Mesendoderm (in vitro differentiated cells): ENCODE measurements around the gene YY1.
"Not testable (repeated sequence)": the region's sequence is repeated elsewhere in the genome, so short reads cannot be mapped to it uniquely, and the experiment has no call there.

Source experiments
- DNase-seq: peaks from one replicate; pipeline ENCODE4 v3.0.0; 2013
- H2AK5ac ChIP-seq: 2 replicates; pipeline ENCODE4 v1.6.1; 2013; ENCODE audit warnings: low read length, inconsistent platforms
- H2BK120ac ChIP-seq: 2 replicates; pipeline ENCODE4 v1.6.1; 2013; ENCODE audit warnings: low read depth, mild to moderate bottlenecking, low read length, moderate library complexity, mixed read lengths
- H2BK15ac ChIP-seq: replicated peaks from 2 replicates; pipeline ENCODE4 v1.6.1; 2013; ENCODE audit warnings: low read depth, mild to moderate bottlenecking, moderate library complexity
- H2BK5ac ChIP-seq: 2 replicates; pipeline ENCODE4 v1.6.1; 2013; ENCODE audit warnings: low read length, inconsistent platforms
- H3K18ac ChIP-seq: 2 replicates; pipeline ENCODE4 v1.6.1; 2013; ENCODE audit warnings: mild to moderate bottlenecking, low read length, mixed read lengths
- H3K23ac ChIP-seq: one replicate; pipeline ENCODE4 v1.6.1; 2013; ENCODE audit warnings: low read length
- H3K27ac ChIP-seq: 2 replicates; pipeline ENCODE4 v1.5.1; 2013; ENCODE audit warnings: low read depth, mild to moderate bottlenecking, inconsistent platforms, low read length, moderate library complexity
- H3K27me3 ChIP-seq: 2 replicates; pipeline ENCODE4 v1.6.1; 2013; ENCODE audit warnings: low read length, control low read depth, mild to moderate bottlenecking, inconsistent platforms; ENCODE audit not compliant: insufficient read depth, poor library complexity
- H3K36me3 ChIP-seq: 2 replicates; pipeline ENCODE4 v1.6.1; 2013; ENCODE audit warnings: low read length, inconsistent platforms; ENCODE audit not compliant: control insufficient read depth, insufficient read depth
- H3K4ac ChIP-seq: one replicate; pipeline ENCODE4 v1.6.1; 2013; ENCODE audit warnings: low read depth, mild to moderate bottlenecking, low read length, moderate library complexity
- H3K4me1 ChIP-seq: 2 replicates; pipeline ENCODE4 v1.6.1; 2013; ENCODE audit warnings: low read depth, low read length, inconsistent platforms; ENCODE audit not compliant: control insufficient read depth
- H3K4me2 ChIP-seq: 2 replicates; pipeline ENCODE4 v1.6.1; 2013; ENCODE audit warnings: low read length
- H3K4me3 ChIP-seq: 2 replicates; pipeline ENCODE4 v1.5.1; 2013; ENCODE audit warnings: mild to moderate bottlenecking, low read length
- H3K56ac ChIP-seq: one replicate; pipeline ENCODE4 v1.6.1; 2013; ENCODE audit warnings: low read length
- H3K79me1 ChIP-seq: 2 replicates; pipeline ENCODE4 v1.6.1; 2013; ENCODE audit warnings: low read length, inconsistent platforms
- H3K79me2 ChIP-seq: 2 replicates; pipeline ENCODE4 v1.6.1; 2013; ENCODE audit warnings: mild to moderate bottlenecking, low read length; ENCODE audit not compliant: control insufficient read depth, insufficient read depth
- H3K9ac ChIP-seq: 2 replicates; pipeline ENCODE4 v1.6.1; 2013; ENCODE audit warnings: low read length, inconsistent platforms
- H4K5ac ChIP-seq: one replicate; pipeline ENCODE4 v1.6.1; 2013; ENCODE audit warnings: low read length
- H4K8ac ChIP-seq: one replicate; pipeline ENCODE4 v1.6.1; 2013; ENCODE audit warnings: low read depth, mild to moderate bottlenecking, control low read depth, low read length, moderate library complexity
- WGBS: extraction: QIAGEN DNeasy Blood & Tissue Kit; methylation state at CpG from one replicate; pipeline ENCODE4 v1.1.7; 2013; ENCODE audit warnings: low lambda C conversion rate, missing lambda C conversion rate; ENCODE audit not compliant: insufficient coverage; ENCODE audit errors: extremely low coverage; 5-methylcytosine and 5-hydroxymethylcytosine counted together

Gene YY1

DNA sequence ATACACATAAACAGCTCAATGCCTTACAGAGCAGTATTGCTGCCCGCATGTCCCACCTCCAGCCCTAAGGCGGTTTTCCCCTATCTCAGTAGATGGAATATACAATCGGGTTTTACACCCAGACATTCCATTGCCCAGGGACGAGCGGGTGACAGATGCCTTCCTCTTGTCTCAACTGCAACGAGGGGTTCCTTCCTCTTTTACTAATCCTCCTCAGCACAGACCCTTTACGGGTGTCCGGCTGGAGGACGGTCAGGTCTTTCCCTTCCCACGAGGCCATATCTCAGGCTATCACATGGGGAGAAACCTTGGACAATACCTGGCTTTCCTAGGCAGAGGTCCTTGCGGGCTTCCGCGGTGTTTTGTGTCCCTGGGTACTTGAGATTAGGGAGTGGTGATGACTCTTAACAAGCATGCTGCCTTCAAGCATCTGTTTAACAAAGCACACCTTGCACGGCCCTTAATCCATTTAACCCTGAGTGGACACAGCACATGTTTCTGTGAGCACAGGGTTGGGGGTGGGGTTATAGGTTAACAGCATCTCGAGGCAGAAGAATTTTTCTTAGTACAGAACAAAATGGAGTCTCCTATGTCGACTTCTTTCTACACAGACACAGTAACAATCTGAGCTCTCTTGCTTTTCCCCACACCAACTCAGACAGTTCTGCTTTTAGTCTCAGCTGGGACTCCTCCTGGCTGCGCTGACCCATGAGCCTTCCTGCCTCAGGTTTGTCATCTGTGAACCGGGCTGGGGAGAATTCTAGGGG lies 73.3 kb downstream of the YY1 start:
- H2AK5ac ChIP-seq, H2BK5ac ChIP-seq, H3K4me3 ChIP-seq, H3K27ac ChIP-seq, H3K18ac ChIP-seq, H2BK15ac ChIP-seq, H3K23ac ChIP-seq, H3K4me1 ChIP-seq, H3K9ac ChIP-seq, H3K56ac ChIP-seq, H3K79me2 ChIP-seq, H4K5ac ChIP-seq, H4K8ac ChIP-seq, H3K27me3 ChIP-seq, H3K4me2 ChIP-seq, H2BK120ac ChIP-seq, H3K4ac ChIP-seq, H3K36me3 ChIP-seq, H3K79me1 ChIP-seq: not testable (repeated sequence)
- DNase-seq, result peak; percentile 64
- no CpG with 5 or more reads among the region's 18 CpGs for WGBS

DNA sequence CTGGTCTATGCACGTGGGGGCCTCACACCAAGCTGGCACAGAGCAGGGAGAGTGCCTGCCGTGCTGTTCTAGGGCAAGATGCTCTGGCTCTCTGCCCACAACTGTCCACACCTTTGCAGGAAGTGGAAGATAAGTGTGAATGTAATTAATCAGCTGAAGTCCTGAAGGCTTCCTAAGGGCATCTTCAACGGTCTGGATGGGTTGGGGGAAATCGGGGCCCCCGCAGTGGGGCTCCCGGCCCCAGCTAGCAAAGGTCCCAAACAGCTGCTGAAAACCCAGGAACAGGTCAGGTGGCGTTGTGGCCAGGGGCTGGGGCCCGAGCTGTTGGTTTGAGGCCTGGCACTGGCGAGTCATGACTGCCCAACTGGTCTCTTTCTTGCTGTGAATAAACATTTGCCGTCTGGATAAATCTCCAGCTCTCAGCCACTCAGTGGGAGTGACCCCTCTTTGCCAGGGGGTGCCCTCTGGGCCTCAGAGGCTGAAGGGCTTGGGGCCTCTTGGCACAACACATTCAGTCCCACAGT lies 74.0 kb downstream of the YY1 start:
- Histone ChIP-seq H3K4ac (no peak overlapping the region), H3K4me1 (peaks cover 6% of the 10 kb centered on the region), H3K56ac (no peak overlapping the region), H3K23ac (no peak overlapping the region), H2BK120ac (no peak overlapping the region), H2BK15ac (no peak overlapping the region), H2BK5ac (no peak overlapping the region), H3K79me1 (no peaks in the 10 kb centered on the region), H3K27me3 (no peaks in the 10 kb centered on the region), H2AK5ac (no peak overlapping the region), H3K36me3 (no peaks in the 10 kb centered on the region), H3K4me3 (no peak overlapping the region), H3K27ac (no peak overlapping the region), H3K9ac (no peak overlapping the region), H3K18ac (no peak overlapping the region), H3K79me2 (no peaks in the 10 kb centered on the region), H4K8ac (no peak overlapping the region), H3K4me2 (no peak overlapping the region), H4K5ac (no peak overlapping the region)
- no peak for DNase-seq
- no CpG with 5 or more reads among the region's 10 CpGs for WGBS

DNA sequence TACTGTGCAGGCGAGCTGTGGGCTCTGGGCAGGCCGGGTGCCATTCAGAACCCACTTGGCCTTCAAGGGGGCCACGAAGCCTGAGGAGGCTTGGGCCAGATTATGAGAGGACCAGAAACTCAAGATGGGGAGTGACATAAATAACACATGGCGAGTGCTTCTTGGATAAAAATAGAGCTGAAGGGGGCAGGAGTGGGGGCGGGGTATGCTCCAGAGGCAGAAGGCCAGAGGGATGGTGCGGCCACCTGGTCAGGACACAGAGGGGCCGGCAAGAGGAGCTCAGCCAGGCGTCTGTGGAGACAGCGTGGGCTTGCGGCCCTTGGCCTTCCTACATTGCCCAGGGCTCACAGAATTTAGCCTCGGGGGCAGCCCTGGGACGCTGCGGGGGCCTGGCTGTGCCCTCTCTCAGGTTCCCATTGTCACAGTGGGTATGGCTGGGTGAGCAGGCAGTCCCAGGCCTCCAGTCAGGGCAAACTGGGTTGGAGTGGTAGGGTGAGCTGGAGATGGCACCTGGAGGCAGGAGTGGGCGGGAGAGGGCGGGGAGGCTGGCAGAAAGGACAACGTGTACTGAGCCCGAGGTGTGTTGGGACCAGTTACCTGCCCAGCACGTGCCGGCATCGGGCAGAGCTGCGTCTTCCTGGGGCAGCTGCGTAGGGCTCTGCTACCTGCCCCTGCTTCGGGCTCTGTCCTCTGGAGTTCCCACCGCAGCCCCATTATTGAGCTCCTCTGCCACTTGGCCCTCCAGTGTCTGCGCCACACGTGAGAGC lies 74.7 kb downstream of the YY1 start:
- Histone ChIP-seq H2BK15ac (no peak overlapping the region), H3K4me2 (no peak overlapping the region), H4K8ac (no peak overlapping the region), H3K4me1 (peaks cover 6% of the 10 kb centered on the region), H3K9ac (no peak overlapping the region), H4K5ac (no peak overlapping the region), H3K18ac (no peak overlapping the region), H3K27ac (no peak overlapping the region), H3K4ac (no peak overlapping the region), H2AK5ac (no peak overlapping the region), H3K36me3 (no peaks in the 10 kb centered on the region), H3K79me1 (no peaks in the 10 kb centered on the region), H3K23ac (no peak overlapping the region), H3K4me3 (no peak overlapping the region), H3K56ac (no peak overlapping the region), H3K79me2 (no peaks in the 10 kb centered on the region), H2BK5ac (no peak overlapping the region), H2BK120ac (no peak overlapping the region), H3K27me3 (no peaks in the 10 kb centered on the region)
- DNase-seq, result no peak
- no CpG with 5 or more reads among the region's 26 CpGs for WGBS

DNA sequence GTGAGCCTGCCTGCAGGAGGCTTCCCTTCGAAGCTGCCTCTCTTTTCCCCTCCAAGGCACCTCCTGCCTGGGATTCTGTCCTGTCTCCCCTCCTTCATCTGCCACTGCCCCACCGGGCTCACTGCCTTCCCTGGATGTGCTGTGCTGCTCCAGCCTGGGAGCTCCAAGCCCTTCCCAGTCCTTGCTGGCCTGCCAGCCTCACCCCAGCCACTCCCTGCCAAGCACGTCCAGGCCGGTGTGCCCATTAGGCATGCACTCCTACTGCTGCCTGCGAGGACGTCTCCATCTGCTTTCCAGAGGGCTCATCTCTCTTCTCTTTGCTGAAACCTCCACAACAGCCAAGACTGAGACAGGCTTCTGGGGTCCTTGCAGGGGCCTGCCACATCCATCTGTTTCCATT lies 75.8 kb downstream of the YY1 start:
- WGBS, result no CpG with 5 or more reads among the region's 6 CpGs
- no peaks in the 10 kb centered on the region for H3K79me1 ChIP-seq
- H3K79me2 ChIP-seq, result no peaks in the 10 kb centered on the region
- no peak overlapping the region for H3K56ac ChIP-seq
- H3K9ac ChIP-seq, result no peak overlapping the region
- H3K4me2 ChIP-seq, result no peak overlapping the region
- no peak overlapping the region for H4K8ac ChIP-seq
- no peak overlapping the region for H4K5ac ChIP-seq
- H3K4me3 ChIP-seq, result no peak overlapping the region
- no peak overlapping the region for H2AK5ac ChIP-seq
- no peaks in the 10 kb centered on the region for H3K36me3 ChIP-seq
- H3K18ac ChIP-seq, result no peak overlapping the region
- no peak for DNase-seq
- H3K4me1 ChIP-seq, result peaks cover 6% of the 10 kb centered on the region
- H3K4ac ChIP-seq, result no peak overlapping the region
- no peaks in the 10 kb centered on the region for H3K27me3 ChIP-seq
- no peak overlapping the region for H2BK15ac ChIP-seq
- no peak overlapping the region for H3K23ac ChIP-seq
- no peak overlapping the region for H3K27ac ChIP-seq
- no peak overlapping the region for H2BK5ac ChIP-seq
- no peak overlapping the region for H2BK120ac ChIP-seq

DNA sequence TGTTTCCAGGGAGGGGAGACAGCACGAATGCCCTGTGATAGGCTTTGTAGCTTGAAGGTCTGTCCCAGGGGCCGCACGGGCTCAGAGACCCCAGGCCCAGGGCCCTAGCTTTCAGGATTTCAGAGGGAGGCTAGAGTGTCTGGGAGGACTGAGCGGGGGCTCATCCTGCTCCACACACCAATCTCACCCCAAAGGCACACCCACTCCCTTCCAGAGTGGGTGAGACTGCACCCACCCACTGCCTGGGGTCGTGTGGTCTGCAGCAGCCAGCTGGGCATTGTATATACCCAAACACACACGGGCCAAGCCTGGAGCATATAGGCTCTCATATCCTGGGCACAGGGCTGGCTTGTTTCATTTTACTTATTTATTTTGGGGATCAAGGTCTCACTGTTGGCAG lies 78.4 kb downstream of the YY1 start:
- Histone ChIP-seq H2BK120ac (no peak overlapping the region), H3K36me3 (no peaks in the 10 kb centered on the region), H2BK5ac (no peak overlapping the region), H3K27ac (no peak overlapping the region), H4K5ac (no peak overlapping the region), H3K4ac (no peak overlapping the region), H2BK15ac (no peak overlapping the region), H3K4me2 (no peak overlapping the region), H3K18ac (no peak overlapping the region), H3K9ac (no peak overlapping the region), H3K23ac (no peak overlapping the region), H3K79me1 (no peaks in the 10 kb centered on the region), H3K56ac (no peak overlapping the region), H3K4me1 (peaks cover 2% of the 10 kb centered on the region), H4K8ac (no peak overlapping the region), H3K4me3 (no peak overlapping the region), H3K79me2 (no peaks in the 10 kb centered on the region), H2AK5ac (no peak overlapping the region), H3K27me3 (no peaks in the 10 kb centered on the region)
- no CpG with 5 or more reads among the region's 6 CpGs for WGBS
- no peak for DNase-seq
